ENCODE measurements around the gene RHOXF2B.

DNA sequence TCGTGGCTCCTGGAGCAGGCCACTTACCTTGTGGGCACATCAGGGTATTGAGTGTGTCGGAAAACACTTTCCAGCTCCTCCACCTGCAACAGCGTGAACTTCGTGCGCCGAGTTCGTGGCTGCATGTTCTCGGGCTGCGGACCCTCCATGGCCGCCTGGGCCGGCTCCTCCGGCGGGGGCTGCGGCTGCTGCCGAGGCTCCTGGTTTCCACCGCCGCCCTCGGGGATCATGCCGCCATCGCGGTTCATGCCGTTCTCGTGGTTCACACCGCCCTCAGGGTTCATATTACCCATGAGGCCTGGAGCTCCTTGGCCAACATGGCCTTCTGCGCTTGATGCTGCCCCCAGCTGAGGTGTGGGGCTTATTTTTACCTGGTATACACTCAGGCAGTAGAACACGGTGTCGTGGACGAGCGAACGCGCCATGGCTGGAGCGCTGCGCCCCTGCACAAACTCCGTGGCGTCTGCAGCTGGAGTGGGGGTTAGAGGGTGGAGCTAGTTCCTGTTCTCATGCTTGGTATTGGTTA lies 38.0 kb upstream of the RHOXF2B start, which contains the start of gene RHOXF1:
- no peak for TF ChIP-seq POLR2A (IDR thresholded peaks at IDR 0.05; ENCODE audit: low read length)
- TF ChIP-seq, protein P1, sequence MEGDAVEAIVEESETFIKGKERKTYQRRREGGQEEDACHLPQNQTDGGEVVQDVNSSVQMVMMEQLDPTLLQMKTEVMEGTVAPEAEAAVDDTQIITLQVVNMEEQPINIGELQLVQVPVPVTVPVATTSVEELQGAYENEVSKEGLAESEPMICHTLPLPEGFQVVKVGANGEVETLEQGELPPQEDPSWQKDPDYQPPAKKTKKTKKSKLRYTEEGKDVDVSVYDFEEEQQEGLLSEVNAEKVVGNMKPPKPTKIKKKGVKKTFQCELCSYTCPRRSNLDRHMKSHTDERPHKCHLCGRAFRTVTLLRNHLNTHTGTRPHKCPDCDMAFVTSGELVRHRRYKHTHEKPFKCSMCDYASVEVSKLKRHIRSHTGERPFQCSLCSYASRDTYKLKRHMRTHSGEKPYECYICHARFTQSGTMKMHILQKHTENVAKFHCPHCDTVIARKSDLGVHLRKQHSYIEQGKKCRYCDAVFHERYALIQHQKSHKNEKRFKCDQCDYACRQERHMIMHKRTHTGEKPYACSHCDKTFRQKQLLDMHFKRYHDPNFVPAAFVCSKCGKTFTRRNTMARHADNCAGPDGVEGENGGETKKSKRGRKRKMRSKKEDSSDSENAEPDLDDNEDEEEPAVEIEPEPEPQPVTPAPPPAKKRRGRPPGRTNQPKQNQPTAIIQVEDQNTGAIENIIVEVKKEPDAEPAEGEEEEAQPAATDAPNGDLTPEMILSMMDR (IDR thresholded peaks at IDR 0.05), result no peak
- no peak for TF ChIP-seq BHLHE40 (IDR thresholded peaks at IDR 0.05; ENCODE audit: low read depth, low read length)
